ENCODE results near the gene CELF2.

CELF2 gene

DNA sequence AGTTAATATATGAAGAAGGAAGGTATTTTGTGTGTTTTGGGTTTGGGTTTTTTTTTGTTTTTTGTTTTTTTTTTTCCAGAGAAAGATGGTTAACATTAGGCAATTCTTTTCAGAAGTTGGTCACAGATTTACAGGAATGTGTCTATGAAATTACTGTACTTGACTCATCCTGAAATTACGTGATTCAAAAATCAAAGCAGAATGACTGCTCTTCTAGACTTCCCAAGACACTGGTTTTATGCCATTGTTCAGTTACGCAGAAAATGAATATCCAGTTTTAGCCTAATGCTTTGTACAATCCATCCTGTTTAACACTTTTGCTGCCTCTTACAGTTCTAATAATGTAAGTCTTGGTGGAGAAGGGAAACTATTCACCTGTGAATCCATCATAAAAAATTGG, 39.7 kb upstream of the CELF2 start:
- ChIA-PET CTCF (no interaction called here), POLR2A (ENCODE audit: low non-redundant PET) (no interaction called here)
- TF ChIP-seq, protein P1, sequence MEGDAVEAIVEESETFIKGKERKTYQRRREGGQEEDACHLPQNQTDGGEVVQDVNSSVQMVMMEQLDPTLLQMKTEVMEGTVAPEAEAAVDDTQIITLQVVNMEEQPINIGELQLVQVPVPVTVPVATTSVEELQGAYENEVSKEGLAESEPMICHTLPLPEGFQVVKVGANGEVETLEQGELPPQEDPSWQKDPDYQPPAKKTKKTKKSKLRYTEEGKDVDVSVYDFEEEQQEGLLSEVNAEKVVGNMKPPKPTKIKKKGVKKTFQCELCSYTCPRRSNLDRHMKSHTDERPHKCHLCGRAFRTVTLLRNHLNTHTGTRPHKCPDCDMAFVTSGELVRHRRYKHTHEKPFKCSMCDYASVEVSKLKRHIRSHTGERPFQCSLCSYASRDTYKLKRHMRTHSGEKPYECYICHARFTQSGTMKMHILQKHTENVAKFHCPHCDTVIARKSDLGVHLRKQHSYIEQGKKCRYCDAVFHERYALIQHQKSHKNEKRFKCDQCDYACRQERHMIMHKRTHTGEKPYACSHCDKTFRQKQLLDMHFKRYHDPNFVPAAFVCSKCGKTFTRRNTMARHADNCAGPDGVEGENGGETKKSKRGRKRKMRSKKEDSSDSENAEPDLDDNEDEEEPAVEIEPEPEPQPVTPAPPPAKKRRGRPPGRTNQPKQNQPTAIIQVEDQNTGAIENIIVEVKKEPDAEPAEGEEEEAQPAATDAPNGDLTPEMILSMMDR (conservative IDR thresholded peaks at IDR 0.05; ENCODE audit: low read depth): no peak
- DNase-seq (ENCODE audit: low spot score): no peak
- H3K27ac ChIP-seq: no peak overlapping the region

DNA sequence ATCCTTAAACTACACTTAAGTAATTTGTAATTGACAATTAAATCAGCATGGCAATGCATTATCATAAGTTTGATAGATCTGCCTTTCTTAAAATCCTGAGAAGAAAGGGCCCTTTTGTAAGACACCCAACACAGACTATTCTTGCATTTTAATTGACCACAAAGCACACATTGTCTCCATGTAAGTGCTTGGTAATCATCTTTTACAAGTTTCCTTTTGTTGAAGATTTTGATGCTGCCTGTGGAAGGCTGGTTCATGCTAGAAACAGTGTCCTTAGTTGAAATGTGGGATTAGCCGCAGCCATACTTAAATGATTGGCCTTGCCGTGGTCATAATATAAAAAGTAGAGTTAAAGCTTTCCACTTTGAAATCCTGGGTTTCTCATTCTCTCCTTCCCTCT, 32.3 kb upstream of the CELF2 start:
- H3K27ac ChIP-seq: no peak overlapping the region
- POLR2A ChIA-PET (ENCODE audit: low non-redundant PET): no interaction called here
- DNase-seq (ENCODE audit: low spot score): no peak
- CTCF ChIA-PET: no interaction called here
- TF ChIP-seq, protein P1 (conservative IDR thresholded peaks at IDR 0.05; ENCODE audit: low read depth): no peak

DNA sequence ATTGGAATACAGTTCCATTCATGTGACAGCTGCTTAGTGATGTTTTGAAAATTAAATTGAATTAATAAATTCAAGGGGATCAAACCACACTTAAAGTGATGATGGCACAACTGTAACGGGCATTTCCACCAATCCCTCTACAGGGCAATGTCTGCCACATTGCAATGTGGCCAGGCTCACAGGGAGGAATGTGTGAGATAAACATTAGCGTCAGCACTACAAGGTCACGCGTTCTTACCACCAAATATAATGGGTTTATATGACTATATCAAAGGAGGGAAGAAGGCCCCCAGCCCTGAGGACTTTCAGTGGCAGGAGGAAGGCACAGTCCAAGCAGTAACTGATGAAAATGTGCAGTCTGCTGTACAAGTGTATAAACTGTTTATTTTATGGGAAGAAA, 31.1 kb upstream of the CELF2 start:
- TF ChIP-seq, protein P1 (conservative IDR thresholded peaks at IDR 0.05; ENCODE audit: low read depth): no peak
- ChIA-PET CTCF (no interaction called here), POLR2A (ENCODE audit: low non-redundant PET) (no interaction called here)
- no peak for DNase-seq (ENCODE audit: low spot score)
- H3K27ac ChIP-seq: no peak overlapping the region

DNA sequence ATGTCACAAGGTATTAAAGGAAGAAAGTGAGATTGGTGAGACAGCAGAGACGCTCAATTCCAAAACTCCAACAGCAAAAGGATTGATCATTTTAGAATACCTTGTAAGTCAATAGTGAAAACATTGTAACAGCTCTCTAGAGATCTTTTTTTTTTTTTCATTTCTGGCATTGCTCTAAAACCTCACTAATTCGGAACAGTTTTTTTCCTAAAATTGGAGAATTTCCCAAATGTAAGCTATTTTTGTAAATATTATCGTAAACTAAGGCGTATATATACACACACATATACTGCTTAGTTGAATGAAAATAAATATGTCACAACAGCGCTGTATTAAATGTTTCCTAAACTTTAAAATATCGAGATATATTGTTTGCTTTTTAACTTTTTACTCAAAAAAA, 30.6 kb upstream of the CELF2 start:
- POLR2A ChIA-PET (ENCODE audit: low non-redundant PET): no interaction called here
- TF ChIP-seq, protein P1 (conservative IDR thresholded peaks at IDR 0.05; ENCODE audit: low read depth): no peak
- CTCF ChIA-PET: no interaction called here
- no peak overlapping the region for H3K27ac ChIP-seq
- DNase-seq (ENCODE audit: low spot score): no peak

DNA sequence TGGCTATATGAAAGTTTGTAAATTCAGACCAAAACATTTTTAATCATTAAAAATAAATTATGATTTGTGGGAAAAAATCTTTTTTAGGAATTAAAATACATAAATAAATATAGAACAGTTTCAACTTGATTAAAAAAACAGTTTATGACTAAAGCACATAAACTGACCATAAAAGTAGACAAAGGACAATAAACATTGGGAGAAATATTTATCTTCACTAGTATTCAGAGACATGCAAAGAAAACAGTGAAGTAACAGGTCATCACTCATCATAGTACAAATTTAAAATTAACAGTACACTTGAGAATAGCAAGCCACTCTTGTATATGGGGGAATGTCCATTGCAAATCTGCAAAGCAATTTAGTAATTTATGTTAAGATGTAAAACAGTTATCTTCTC, 28.0 kb upstream of the CELF2 start:
- no peak for DNase-seq (ENCODE audit: low spot score)
- H3K27ac ChIP-seq: no peak overlapping the region
- POLR2A ChIA-PET (ENCODE audit: low non-redundant PET): no interaction called here
- CTCF ChIA-PET: no interaction called here
- TF ChIP-seq, protein P1 (conservative IDR thresholded peaks at IDR 0.05; ENCODE audit: low read depth): no peak

DNA sequence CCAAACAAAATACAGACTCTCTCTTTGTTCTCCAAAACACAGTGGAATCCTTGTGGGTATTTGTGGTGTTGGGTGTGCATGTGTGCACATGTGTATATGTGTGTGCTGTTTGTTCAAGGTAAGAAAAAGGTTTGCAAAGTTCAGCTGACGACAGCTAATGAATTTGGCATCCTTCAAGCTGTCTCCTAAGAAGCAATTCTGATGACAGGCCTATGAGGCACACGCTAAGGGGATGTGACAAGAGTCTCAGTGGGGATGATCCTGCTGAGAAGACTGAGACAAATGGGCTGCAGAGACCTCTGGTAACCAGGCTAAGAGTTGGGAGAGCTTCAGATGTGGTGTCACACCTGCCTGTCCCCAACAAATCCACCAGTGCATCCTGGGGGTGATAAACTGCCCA, 26.5 kb upstream of the CELF2 start:
- H3K27ac ChIP-seq: no peak overlapping the region
- ChIA-PET CTCF (no interaction called here), POLR2A (ENCODE audit: low non-redundant PET) (no interaction called here)
- DNase-seq (ENCODE audit: low spot score): no peak
- TF ChIP-seq, protein P1 (conservative IDR thresholded peaks at IDR 0.05; ENCODE audit: low read depth): no peak

DNA sequence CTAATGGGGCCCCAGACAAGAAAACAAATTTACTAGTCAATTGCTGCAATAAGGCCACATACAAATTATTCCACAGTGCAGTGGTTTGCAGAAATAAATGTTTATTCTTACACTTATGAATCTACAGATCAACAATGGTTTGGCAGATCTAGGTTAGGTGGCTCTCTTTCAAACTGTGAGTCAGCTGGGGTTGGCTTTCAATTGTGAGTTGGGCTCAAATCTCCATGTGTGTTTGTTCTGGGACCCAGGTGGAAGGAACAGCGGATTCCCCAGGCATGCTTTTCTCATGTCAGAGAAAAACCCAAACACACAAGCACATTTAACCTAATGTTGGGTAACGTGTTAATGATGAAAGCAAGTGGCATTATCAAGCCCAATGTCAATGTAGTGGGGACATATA, 25.6 kb upstream of the CELF2 start:
- TF ChIP-seq, protein P1 (conservative IDR thresholded peaks at IDR 0.05; ENCODE audit: low read depth): no peak
- CTCF ChIA-PET: no interaction called here
- POLR2A ChIA-PET (ENCODE audit: low non-redundant PET): no interaction called here
- no peak for DNase-seq (ENCODE audit: low spot score)
- H3K27ac ChIP-seq: no peak overlapping the region

Data from RWPE1 (cell line).